ENCODE data around the gene UBQLN4.

DNA sequence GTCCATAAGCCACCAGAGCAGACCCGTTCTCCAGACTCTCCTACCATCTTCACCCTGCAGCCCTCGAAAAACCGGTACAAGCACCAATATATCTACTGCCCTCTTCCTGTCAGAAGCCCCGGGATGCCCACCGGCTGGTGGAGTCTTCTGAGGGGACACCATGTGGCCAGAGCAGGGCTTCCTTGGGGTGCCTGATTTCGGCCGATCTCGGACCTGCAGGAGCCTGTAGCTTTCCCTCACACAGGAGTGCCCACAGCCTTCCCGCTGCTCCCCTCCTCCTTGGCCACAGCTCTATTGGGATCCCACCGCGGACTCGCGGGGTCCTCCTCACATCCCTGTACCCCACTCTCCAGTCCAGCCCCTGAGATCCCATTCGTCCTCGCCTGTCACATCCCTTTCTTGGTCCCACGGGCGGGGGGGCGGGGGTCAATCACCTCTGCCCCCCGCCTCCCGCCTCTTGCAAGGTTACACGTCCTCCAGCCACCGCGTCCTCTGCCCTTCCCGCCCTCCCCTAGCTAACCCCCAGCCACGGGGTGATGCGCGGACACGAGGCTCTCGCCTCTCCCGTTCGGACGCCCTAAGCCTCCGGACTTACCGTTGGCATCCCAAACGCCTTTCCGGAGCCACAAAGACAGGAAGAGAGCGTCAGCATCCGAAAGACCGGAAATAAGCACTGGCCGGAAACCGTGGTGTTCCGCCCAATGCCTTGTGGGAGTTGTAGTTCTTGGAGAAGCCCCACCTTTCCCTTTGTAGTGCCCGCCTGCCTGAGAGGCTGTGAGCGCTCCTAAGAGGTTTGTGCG lies 33.1 kb downstream of the UBQLN4 start, which contains the start of gene SSR2:
- TF ChIP-seq, protein P1, sequence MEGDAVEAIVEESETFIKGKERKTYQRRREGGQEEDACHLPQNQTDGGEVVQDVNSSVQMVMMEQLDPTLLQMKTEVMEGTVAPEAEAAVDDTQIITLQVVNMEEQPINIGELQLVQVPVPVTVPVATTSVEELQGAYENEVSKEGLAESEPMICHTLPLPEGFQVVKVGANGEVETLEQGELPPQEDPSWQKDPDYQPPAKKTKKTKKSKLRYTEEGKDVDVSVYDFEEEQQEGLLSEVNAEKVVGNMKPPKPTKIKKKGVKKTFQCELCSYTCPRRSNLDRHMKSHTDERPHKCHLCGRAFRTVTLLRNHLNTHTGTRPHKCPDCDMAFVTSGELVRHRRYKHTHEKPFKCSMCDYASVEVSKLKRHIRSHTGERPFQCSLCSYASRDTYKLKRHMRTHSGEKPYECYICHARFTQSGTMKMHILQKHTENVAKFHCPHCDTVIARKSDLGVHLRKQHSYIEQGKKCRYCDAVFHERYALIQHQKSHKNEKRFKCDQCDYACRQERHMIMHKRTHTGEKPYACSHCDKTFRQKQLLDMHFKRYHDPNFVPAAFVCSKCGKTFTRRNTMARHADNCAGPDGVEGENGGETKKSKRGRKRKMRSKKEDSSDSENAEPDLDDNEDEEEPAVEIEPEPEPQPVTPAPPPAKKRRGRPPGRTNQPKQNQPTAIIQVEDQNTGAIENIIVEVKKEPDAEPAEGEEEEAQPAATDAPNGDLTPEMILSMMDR (IDR thresholded peaks at IDR 0.05): 0 out of 2 replicates have a peak, but pooled peaks have one; percentile 7
- TF ChIP-seq ELF1 (IDR thresholded peaks at IDR 0.05) (peak; percentile 91), POLR2AphosphoS5 (IDR thresholded peaks at IDR 0.05; ENCODE audit: low read depth, low read length) (peak; percentile 98), SMC3 (IDR thresholded peaks at IDR 0.05; ENCODE audit: low read depth, low read length) (no peak), RAD21 (IDR thresholded peaks at IDR 0.05; ENCODE audit: low read length) (no peak), TEAD4 (IDR thresholded peaks at IDR 0.05; ENCODE audit: borderline replicate concordance, insufficient read depth) (no peak)
- TF ChIP-seq, protein P2, sequence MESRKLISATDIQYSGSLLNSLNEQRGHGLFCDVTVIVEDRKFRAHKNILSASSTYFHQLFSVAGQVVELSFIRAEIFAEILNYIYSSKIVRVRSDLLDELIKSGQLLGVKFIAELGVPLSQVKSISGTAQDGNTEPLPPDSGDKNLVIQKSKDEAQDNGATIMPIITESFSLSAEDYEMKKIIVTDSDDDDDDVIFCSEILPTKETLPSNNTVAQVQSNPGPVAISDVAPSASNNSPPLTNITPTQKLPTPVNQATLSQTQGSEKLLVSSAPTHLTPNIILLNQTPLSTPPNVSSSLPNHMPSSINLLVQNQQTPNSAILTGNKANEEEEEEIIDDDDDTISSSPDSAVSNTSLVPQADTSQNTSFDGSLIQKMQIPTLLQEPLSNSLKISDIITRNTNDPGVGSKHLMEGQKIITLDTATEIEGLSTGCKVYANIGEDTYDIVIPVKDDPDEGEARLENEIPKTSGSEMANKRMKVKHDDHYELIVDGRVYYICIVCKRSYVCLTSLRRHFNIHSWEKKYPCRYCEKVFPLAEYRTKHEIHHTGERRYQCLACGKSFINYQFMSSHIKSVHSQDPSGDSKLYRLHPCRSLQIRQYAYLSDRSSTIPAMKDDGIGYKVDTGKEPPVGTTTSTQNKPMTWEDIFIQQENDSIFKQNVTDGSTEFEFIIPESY (IDR thresholded peaks at IDR 0.05; ENCODE audit: borderline replicate concordance, low read depth): no peak
- TF ChIP-seq, protein P3, sequence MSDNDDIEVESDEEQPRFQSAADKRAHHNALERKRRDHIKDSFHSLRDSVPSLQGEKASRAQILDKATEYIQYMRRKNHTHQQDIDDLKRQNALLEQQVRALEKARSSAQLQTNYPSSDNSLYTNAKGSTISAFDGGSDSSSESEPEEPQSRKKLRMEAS (IDR thresholded peaks at IDR 0.05; ENCODE audit: low read depth): peak; percentile 58; the same call in 1 of the 2 replicates
- TF ChIP-seq, protein P4, sequence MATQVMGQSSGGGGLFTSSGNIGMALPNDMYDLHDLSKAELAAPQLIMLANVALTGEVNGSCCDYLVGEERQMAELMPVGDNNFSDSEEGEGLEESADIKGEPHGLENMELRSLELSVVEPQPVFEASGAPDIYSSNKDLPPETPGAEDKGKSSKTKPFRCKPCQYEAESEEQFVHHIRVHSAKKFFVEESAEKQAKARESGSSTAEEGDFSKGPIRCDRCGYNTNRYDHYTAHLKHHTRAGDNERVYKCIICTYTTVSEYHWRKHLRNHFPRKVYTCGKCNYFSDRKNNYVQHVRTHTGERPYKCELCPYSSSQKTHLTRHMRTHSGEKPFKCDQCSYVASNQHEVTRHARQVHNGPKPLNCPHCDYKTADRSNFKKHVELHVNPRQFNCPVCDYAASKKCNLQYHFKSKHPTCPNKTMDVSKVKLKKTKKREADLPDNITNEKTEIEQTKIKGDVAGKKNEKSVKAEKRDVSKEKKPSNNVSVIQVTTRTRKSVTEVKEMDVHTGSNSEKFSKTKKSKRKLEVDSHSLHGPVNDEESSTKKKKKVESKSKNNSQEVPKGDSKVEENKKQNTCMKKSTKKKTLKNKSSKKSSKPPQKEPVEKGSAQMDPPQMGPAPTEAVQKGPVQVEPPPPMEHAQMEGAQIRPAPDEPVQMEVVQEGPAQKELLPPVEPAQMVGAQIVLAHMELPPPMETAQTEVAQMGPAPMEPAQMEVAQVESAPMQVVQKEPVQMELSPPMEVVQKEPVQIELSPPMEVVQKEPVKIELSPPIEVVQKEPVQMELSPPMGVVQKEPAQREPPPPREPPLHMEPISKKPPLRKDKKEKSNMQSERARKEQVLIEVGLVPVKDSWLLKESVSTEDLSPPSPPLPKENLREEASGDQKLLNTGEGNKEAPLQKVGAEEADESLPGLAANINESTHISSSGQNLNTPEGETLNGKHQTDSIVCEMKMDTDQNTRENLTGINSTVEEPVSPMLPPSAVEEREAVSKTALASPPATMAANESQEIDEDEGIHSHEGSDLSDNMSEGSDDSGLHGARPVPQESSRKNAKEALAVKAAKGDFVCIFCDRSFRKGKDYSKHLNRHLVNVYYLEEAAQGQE (IDR thresholded peaks at IDR 0.05; ENCODE audit: low read depth, low read length): no peak
